Effector CD8-positive, alpha-beta T cell (primary cell): ENCODE data around the gene OR6S1.
A peak's percentile ranks its signal among the peaks of the same experiment; 100 is the strongest.

Experiments used
- DNase-seq: peaks from one replicate; lab custom pipeline; 2025; lab: John Stamatoyannopoulos, UW
- total RNA-seq, 4 experiments: gene quantifications; one replicate each; lab custom pipeline; 2026; lab: John Stamatoyannopoulos, UW

The OR6S1 gene, protein sequence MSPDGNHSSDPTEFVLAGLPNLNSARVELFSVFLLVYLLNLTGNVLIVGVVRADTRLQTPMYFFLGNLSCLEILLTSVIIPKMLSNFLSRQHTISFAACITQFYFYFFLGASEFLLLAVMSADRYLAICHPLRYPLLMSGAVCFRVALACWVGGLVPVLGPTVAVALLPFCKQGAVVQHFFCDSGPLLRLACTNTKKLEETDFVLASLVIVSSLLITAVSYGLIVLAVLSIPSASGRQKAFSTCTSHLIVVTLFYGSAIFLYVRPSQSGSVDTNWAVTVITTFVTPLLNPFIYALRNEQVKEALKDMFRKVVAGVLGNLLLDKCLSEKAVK
- total RNA-seq: 0 reads per million in 4 experiments

DNA sequence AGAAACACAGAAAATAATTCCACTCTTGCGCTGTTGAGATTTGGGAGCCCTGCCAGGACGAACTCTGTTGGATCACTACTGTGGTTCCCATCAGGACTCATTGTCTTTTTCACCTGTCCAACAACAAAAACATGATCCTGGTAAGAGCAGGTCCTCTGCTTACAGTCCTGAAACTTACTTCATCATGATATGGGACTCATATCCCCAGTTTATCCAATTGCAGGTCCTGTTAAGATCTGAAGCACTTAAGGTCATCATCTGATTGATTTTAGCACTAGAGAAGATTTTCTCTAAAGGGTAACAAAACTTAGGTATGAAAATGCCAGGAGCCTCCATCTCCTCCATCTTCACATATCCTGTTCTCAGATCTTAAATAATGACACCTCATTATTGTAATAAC is at the start of gene OR6S1:
Gene OR6S1, minus strand, starts transcription at position 101 of the 400 bp plus-strand sequence. Its CDS starts 0 bp downstream, at position 101.
- DNase-seq: no peak

DNA sequence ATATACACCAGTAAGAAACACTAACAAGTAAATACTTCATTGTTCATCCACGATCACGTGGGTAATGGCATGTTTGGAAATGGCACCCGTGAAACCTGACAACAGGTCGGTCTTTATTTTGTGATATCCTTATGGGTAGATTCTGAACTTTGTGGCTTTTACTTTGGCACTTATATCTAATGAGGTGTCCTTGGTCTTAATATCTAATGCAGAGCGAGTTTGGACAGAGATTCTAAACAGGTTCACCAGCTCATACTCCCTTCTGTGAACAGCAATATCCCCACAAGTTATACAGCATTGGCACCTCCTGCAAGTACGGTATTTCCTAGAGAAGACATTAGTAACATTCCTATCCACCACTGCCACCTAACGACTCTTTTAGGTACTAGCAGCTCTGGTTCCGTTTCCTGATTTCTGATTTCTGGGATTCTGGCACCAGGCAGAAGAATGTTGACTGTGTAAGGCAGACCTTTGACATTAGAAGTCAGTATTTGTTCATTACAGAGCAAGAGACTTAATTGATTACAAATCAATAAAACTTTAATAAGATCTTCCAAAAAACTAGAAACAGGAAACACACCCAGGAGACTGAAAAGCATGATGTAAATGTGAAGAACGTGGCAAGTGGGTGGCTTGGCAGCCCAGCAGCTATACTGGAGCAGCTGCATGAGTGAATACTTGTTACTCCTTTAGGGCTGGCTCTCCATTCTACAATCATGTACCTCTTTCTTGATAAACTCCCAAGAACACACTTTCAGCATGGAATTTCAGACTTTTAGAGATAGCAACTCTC is 49.6 kb upstream of the OR6S1 start:
- peak; percentile 6 for DNase-seq

DNA sequence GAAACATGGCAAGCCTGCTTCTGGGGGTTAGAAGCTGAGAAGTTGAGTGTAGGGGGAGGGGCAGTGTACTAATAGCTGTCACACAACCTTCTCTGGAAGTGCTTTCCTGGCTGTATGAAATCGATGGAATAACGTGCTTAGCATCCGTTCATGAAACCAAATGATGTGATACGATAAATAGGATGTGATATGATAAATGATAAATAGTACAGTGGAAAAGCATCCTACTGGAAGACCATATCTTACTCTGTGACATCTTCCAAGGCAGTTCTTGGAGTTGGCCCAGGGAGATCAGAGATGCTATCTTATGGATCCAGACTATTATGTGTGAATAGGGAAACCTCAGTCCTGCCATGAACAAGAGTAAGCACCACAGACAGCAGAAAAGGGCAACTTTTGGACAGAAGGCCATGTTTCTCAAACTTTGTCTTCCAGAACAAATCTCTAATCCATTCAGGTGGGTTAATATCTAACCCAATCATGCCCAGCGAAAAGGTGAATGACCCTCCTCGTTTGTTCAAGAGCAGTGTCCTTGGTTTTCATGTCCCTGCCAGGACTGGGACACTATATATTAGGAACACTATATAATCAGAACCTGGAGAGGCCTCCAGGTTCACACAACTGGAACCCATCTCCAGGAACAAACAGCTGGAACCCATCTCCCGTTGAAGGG is 46.8 kb upstream of the OR6S1 start, which contains the start of gene ANG:
Gene ANG, plus strand, starts transcription at position 598 of the 673 bp plus-strand sequence. CDS start 4,801 bp downstream, outside the sequence.
- DNase-seq: no peak

DNA sequence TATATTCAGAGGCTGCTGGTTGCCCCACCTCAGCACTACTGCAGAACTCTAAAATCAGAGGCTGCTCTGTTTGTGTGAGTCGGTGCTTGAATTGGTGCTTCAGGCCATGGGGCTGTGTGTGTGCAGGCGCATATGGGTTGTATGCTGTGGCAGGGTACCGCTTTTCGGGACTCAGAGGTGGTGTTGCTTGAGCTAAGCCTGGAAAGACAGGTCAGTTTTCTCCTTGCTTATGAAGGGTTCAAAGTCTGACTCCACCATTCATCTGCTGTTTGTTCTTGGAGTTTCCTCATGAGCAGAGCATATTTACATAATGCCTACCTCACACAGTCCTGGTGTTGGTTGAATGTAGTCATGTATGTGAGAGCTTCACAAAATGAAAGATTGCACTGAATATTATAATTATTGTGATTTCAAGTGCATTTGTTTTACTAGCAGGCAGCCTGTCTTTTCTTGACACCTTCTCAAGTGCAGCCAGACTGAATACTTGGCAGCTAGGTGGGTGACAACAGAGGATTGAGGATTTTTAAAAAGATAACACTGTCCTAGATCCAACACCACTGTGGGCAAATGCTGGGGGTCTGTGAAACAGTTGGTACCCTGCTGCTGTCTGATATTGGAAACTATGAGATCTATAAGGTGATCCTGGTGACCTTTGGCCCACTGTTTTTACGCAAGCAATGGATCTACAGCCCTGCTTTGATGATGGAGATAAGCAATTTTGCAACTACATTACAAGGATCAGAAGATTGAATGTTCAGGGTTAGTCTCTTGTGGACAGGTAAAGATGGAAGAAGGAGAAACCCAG is 46.1 kb upstream of the OR6S1 start:
- no peak for DNase-seq

DNA sequence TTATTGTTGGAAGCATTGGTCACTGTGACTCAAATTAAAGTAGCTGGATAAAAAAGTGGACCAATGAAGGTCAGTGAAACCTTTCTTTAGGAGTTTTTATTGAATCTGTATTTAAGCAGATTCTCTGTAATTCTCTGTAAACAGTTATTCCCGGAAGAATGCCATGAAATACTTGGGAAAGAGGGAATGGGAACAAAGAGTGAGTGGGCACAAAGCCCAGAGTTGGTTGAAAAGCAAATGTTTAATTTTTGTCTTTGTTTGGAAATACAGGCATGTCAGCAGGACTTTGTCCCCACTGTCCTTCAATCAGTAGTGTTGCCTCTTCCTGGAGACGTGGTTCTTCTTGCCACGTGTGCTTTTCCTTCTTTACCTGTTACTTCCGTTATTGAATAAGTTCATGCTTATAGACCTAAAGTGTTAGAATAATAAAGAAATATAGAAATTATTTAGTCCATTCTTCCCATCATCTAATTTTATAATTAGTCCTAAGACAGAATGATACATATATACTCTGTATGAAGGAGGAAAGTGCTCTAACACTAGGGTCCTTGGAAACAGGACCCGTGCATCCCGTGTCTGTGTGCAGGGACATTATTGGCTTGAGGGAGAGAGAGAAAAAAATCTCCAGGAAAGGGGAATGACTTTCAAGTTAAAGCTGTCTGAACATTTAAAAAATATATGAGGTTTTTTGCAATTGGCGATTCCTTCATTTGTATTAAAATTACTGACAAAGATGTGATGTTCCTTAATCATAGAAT is 45.1 kb upstream of the OR6S1 start:
- DNase-seq: no peak

DNA sequence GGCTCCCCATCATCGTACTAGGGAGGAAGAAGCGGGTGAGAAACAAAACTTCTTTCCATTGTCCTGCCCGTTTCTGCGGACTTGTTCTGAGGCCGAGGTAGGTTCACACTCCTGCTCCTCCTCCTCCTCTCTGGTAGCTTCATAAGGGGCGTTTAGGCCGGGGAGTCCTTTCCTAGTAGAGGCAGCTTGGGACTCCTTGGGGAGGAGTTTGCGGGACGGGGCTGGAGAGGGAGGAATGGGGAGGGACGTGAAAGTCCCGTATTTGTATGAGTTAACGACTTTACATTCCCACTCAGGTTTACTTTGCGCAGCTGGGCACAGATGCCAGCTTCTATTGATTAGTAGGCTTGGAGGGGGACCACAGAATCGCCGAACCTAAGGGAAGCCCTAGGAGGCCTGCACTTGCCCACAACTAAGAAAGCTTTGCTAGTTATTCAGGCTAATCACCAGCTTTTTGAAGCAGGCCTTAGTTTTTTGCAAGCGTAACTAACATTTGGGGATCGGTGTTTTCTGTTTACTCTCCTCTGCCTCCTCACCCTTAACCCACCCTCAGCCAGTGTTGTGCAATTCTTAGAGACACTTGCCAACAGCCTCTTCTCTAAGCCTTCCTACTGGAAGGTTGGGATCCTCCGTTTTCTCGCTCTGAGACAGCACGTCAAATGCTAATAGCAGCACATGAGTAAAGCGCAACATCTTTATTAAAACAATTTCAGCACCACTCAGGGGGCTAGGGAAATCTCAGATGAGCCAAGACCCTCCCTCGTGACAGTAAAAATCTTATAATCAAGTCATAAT is 43.4 kb upstream of the OR6S1 start:
- no peak for DNase-seq

DNA sequence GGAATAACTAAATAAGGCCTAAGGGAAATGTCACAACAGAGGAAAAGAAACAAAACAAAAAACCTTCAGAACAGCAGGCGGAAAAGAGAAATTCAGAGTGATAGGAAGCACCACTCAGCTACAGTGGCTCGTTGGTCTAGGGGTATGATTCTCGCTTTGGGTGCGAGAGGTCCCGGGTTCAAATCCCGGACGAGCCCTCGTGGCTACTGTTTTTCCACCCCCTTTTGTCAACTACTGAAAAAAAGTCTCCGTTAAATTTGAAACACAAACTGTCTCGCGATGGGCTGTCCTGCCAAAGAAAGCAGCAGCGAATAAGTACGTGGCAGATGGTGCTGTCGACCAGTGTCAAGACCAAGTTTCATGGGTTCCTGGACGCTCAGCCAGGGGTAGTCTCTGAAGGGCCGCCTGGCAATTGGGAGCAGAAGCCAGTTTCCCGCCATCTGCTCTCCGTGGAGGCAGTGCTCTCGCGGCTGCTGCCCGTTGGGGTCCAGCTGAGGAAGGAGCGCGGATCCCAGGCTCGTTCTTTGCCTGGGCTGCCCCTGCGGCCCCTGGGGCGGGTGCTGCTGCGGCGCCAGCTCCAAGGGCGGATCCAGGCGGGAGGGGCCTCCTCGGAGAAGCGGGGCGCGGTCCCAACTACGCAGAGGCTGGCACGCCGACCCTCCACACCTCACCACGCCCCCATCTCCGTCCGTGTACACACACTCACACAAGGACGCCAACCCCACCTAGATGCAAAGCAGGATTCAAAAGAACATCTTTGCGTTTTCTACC is 42.6 kb upstream of the OR6S1 start, which contains the start of gene RNASE4:
Gene RNASE4, plus strand, starts transcription at position 670 of the 771 bp plus-strand sequence. CDS start 14,812 bp downstream, outside the sequence.
- DNase-seq: peak; percentile 62

DNA sequence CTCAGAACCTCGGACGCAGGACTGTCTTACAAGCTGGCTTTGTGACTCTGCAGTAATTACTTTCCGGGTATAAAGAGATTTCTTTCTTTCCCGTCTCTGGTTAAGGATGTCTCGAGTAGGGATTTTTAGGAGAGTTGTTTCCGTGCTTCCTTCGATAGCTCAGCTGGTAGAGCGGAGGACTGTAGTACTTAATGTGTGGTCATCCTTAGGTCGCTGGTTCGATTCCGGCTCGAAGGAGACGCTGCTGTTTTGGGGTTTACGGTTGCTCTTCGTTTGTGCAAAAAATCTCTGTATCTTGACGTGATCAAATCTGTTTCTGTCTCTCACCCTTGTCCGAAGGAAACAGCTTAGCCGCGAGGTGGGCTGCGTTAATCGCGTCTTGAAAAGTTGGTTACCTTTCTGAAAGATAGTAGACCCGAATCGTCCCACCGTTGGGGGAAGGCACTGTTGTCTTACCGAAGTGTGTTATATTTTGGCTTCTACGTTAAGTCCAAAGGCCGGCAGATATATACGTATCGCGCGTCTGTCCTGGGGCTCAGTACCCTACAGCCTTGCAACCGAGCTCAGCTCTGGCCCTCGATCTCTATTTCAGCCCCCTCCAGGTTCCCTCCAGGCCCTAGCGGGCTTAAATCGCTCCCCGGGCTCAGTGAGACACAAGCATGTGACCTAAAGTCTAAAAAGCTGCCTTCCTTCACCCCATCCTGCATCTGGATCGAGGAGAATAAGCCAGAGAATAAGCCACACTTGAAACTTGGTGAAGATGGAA is 41.8 kb upstream of the OR6S1 start:
- peak; percentile 36 for DNase-seq

DNA sequence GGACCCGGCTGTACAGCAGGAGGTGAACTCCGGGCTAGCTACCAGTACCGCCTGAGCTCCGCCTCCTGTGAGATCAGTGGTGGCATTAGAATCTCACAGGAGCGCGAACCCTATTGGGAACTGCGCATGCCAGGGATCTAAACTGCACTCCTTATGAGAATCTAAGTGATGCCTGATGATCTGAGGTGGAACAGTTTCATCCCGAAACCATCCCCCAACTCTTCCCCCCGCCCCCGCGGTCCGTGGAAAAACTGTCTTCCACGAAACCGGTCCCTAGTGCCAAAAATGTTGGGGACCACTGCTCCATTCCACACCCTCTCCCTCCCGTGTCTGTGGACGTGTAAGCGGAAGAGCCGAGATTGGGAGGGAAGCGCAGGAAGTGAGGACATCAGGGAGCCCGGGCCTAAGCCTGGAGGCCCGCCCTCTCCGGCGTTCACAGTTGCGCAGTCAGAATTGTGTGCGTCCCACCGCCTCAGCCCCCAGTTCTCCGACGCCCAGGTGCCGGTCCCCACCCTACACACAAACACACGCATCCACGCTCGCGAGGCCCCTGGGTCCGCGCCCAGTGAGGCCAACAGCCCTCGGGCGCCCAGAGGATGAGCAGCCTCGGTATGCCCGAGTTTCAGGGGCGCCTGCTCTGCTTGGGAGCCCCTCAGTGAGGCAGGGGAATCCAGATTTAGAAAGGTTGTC is 41.1 kb upstream of the OR6S1 start:
- peak; percentile 68 for DNase-seq

DNA sequence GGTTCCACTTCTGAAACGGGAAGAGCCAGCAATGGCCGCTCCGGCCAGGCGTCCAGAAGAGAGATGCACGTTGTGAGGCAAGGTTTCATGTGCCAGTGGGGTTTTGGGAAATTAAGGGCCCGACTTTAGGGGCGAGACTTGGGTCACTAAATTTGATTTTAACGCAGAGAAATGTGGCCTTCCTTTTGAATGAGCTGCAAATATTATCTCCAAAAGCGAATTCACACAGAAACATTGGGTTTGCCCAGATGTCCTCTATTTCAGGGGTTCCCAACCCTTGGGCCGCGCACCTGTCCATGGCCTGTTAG is 40.6 kb upstream of the OR6S1 start:
- DNase-seq: no peak

DNA sequence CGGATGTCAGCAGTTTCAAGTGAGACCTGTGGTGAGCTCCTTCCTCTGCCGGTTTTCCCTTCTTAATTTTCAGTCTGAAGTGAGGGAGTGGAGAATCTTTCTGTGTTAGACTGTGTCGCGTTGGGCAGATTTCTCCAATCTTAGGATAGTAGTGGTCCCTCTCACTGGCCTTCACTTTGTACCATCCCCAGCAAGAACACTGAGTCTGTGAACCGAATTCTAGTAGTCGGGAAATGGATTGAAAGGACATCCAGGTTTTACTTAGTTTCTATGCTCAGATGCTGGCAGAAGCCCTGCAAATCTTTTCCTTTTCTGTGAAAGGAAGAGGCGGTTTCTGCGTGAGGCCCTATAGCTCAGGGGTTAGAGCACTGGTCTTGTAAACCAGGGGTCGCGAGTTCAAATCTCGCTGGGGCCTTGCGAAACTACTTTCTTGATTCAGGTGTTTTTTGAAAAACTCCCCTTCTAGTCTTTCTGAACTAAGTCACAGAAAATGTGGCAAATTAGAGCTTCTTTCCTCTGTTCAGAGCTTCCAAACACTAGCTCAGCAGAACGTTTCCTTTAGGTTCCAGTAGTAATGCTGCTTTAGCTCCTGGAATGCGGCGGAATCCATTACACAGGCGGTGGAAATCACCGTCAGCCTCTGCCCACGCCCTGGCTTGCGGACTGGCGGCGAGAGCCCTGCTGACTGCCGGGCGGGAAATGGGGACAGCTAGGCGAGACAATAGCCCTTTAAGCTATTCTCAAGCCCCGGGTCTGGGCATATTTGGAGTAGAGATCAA is 40.0 kb upstream of the OR6S1 start:
- DNase-seq: peak; percentile 76

DNA sequence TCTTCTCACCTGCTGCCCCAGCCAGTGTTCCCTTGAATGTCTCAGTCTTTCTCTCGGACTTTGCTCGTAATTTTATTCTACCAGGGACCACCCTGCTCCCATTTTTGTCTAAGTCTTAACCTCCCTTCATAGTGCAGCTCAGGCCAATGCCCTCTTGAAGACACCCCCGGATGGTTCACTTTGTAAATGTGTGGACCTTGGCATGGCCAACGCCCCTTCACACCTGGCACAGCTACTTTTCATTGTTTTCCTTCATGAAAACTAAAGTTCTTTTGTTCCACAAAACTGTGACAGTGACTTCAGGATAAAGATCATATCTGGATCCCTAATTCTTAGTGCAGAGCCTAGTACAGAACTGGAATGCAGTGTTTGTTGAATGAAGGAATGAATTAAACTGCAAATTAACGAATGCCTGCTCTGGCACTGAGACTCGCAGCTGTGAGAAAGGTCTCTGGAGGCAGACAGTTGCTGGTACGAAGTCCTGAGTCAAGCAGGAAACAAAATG is 39.4 kb upstream of the OR6S1 start:
- no peak for DNase-seq

DNA sequence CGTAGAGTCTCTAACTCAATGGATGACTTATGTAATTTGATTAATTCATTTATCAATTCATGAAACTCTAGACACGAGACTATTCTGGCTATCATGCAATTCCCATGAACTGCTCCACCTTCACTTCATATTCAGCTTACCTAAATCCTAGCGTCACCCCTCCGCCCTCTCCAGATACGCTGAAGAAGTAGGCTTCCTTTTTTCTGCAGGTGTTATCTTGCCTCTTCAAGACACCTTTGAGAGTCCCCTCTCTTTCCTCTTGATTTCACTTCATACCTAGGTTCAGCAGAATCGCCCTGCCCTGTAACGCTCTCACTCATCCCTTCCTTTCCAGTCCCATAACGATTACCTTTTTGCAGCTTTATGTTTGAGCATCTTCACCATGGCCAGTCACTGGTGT is 38.9 kb upstream of the OR6S1 start:
- no peak for DNase-seq

DNA sequence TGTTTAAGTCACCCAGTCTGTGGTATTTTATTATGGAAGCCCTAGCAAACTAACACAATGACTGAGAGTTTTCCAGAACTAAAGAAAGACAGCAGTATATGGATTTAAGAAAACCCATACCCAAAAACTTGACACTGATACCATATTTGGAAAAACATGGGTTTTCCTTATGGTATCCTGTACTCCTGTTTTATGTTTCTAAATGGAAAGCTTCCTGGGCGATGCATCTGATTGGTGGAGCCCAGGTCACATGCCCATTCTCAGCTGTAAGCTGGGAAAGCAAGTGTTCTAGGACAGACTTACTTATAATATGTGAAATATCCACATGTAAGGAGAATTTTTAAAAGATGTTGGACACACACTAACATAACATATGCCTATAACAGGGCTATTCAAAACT is 38.4 kb upstream of the OR6S1 start:
- peak; percentile 17 for DNase-seq

DNA sequence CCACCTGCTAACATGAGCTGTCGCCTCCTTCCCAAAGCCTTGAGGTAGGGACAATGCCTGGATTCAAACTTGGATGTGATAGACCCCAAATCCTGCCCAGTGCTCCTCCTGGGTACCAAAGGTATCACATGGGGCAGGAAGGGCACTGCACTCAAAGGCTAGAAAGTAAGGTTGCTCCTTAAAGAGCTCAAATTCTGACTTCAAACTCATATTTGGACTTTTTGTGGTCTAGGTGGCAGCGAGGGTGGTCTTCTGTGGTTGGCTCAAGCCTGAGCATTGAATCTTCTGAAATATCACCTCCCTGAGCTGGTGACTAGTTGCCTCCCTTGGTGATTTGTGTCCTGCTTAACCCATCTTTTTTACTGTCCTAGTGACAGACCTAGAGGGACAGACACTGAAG is 34.6 kb upstream of the OR6S1 start:
- DNase-seq: no peak

DNA sequence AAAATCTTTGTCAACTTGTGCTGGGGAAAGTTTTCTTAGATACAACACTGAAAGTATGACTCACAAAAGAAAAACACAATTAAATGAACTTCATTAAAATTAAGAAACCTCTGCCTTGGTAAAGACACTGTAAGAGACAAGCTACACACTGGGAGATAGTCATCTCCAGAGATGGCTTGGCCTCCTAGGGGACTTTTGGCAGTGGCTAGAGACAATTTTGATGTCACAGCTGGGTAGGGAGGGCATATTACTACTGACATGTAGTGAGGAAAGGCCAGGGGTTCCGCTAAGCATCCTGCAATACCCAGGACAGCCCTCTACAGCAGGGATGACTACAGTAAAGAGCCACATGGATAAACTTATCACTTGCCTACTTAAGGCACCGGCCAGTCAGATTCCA is 34.2 kb upstream of the OR6S1 start:
- DNase-seq: no peak
